Stimulated activated CD4-positive, alpha-beta T cell treated with anti-CD3 and anti-CD28 coated beads, Interleukin-4, amount 100 ng/mL, for 48 hours (primary cell): ENCODE measurements around the gene SLCO2A1.
A peak's percentile ranks its signal among the peaks of the same experiment; 100 is the strongest.

ENCODE experiments used
- DNase-seq, 2 donors: peaks; one replicate each; pipeline ENCODE4 v3.0.0-alpha.2; 2020; ENCODE audit warnings: low read depth in 2 of 2

Gene SLCO2A1

GRCh38 chr3:133933097-133934024 is 96.4 kb downstream of the SLCO2A1 start:
- no peak for DNase-seq

DNA sequence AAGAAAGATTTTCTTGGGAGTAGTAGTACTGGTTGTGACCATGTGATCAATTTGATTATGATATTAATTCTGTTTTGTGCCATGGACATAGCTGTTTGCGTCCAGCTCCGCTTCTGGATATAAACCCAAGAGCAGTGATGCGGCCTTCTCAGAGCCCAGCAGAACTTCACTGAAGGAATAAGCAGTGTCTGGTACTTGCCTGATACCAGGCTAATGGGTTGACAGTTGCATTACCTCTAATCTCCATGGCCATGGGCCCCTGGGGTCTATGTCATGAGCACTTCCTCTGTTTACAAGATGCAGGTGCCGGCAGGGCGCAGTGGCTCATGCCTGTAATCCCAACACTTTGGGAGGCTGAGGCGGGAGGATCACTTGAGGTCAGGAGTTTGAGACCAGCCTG is 97.7 kb downstream of the SLCO2A1 start:
- DNase-seq: no peak

GRCh38 chr3:133931084-133931483 is 98.6 kb downstream of the SLCO2A1 start:
- no peak for DNase-seq

DNA sequence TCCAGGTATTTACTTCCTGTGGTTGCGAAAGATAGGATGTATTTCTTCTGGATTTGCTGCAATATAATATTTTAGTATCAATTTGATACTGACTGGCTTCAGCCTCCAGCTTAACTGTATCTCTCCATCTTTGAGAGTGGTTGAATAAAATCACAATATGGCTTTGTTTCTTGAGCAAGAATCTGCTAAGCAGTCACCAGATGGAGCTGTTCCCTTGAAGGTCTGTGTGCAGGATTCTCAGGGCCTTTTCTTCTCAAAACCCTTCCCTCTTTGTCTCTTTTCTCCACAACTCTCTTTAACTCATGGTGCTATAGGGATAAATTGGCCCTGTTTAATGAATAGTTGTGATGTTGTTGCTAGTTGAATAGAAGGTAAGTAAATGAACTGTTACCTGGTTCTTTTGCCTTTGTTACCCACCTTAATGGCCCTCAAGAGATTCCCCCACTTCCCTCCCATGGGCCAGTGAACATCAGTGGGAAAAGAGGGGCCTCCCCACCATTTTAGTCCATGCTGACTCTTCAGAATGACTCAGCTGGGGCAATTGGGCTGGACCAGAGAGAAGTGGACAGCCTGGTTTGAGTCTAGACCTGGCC is 99.3 kb downstream of the SLCO2A1 start:
- DNase-seq: no peak

- DNase-seq: no peak
Measured at GRCh38 chr3:133928903-133929607, 100.7 kb downstream of the SLCO2A1 start.

GRCh38 chr3:133928136-133928893 is 101.4 kb downstream of the SLCO2A1 start:
- no peak for DNase-seq

DNA sequence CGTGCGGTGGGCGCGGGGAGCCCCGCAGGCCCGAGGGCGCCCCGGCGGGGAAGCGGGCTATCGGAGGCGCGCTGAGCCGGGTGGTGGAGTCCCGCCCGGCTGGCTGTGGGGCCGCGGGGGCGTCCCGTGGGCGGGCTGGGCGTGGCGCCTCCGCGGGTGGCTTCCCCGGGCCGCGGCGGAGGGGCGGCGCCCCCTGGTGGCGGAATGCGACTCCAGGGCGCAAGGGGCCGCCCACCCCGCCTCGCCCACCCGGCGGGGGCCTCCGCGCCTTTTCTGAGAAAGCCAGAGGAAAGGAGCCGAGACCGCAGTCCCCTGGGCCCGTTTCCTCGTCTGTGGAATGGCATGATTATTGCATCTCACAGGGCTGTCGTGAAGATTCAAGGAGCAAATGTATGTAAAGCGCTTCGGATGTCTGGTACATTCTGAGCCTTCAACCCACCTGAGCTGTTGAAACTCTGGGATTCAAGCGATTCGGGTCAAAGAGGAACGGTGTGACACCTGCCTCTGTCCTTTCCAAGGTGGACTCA is 102.1 kb downstream of the SLCO2A1 start:
- peak; percentile 51 to 60 for DNase-seq

DNA sequence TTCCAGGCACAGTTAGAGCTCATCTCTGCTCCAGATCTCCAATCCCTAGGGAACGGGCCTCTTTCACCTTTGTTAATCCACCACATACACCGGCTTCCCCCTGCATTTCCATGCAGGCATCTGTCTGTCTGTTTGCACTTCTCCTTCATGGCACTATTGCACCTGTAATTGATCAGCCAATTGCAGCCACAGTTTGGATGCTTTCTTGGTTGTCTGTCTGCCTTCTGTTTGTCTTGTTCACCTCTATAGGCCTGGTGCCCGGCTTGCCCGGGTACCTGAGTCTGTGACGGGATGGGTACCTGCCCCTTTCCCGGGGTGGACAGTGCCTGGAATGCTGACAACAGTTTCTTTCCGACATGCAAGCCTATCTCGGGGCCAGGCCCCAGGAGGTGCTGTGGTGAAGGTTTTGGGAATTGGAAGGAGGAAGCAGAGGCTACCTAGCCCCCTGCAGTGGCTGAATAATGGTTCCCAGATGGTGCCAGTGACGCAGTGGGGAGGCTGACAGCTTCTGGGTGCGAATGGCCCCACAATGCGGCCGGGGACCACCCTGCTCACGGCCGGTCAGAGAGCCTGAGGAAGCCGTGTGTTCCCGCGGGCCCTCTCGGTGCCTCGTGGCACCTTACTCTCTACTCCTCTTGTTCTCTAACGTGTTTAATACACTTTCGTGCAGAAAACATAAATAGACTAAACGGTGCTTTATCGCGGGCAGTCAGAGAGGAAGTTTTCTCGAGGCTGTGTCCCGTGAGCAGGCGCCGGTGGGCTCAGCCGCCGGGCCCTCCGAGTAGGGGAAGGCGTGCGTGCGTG is 102.8 kb downstream of the SLCO2A1 start:
- DNase-seq: no peak

GRCh38 chr3:133925960-133926735 is 103.6 kb downstream of the SLCO2A1 start:
- no peak for DNase-seq

DNA sequence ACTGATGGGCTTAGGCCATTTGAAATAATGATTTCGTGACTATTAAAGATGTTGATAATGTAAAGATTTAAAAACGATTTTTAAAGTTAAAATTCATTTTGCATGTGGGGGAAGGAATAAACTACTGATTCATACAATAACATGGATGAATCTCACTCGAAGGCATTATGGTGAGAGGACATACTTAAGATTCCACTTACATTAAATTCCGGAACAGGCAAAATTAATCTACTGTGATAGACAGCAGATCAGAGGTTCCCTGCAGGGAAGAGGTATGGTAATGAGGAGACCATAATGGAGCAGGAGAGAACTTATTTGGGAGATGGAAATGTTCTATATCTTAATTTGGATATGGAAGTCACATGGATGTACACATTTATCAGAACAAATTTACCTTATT is 105.7 kb downstream of the SLCO2A1 start:
- DNase-seq: no peak

DNA sequence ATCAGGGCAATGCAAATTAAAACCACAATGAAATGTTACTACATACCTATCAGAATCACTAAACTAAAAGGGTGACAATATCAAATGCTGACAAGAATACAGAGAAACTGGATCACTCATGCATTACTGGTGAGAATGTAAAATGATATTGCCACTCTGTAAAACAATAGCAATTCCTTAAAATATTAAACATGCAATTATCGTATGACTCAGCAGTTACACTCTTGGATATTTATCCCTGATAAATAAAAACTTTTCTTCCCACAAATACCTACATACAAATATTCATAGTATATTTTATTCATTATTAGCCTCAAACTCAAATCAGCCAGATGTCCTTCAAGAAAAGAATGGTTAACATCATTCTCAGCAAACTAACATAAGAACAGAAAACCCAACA is 108.1 kb downstream of the SLCO2A1 start:
- no peak for DNase-seq

- no peak for DNase-seq
Measured at GRCh38 chr3:133917144-133917543, 112.6 kb downstream of the SLCO2A1 start.

DNA sequence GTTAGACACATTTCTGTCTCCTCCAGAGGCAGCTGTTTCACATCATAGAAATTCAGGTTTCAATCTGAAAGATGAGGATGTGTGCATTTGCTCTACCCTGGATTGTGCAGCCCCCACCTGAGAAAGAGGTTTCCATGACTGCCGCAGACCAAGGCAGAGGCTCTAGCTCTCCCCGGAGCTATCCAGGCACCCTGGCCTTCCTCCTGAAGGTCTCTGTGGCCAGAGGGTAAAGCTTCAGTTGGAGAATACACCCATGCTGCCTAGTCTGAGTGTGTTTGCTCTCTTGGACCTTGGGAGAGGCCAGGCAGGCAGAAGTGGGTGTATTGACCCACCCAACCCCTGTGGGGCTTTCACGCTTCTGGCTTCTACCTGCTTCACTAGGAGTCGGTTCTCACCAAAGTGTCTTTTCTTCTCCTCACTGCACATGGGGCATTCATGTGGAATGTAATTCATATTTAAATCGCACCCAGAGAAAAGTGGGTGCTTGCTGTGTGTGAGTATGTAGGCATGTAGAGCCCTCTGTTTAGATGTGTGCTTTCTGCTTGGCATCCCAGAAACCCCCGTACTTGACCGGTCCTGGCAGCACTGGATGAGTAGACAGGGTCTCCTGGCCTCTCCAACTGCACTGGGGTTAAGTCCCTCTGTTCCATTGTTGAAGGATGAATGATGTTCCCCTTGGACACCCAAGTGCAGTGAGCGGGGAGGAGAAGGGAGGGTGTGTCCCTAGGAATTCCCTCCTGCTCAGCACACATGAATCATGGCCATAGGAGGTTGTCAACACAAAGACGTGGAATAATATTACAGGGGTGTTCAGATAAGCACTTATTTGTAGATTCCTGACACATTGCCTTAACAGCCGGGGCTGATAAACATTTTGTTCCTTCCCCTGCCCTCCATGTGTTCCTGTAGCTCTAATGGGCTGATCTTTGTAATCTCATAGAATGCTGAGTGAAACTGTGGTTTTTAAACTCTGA is 113.8 kb downstream of the SLCO2A1 start:
- no peak for DNase-seq

DNA sequence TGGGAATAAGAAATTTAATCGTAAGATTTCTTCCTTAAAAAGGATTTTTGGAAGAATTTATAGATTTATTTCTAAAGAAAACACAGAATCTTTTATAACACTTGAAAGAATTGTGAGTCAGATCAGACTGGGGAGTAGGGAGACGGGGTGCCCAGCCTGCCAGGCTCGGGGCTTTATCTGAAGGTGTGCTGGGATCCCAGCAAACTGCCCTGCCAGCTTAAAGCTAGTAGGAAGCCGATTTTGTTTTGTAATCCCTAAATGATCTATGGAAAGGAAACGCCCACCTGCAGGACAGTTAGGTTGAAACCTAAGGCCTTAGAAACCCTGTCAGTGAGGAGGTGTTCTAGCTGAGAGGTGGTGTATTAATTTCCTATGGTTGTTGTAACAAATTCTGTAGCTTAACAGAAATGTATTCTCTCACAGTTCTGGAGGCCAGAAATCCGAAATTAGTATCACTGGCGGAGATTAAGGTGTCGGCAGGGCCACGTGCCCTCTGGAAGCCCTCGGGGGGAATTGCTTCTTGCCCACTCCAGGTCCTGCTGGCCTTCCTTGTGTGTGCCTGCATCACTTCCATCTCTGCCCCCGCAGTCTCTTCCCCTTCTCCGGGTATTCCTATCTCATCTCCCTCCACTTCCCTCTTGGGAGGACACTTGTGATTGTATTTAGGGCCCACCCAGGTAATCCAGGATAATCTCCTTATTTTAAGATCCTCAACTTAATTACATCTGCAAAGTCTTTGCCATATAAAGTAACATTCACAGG is 114.7 kb downstream of the SLCO2A1 start:
- no peak for DNase-seq

GRCh38 chr3:133910422-133910821 is 119.3 kb downstream of the SLCO2A1 start:
- DNase-seq: no peak

DNA sequence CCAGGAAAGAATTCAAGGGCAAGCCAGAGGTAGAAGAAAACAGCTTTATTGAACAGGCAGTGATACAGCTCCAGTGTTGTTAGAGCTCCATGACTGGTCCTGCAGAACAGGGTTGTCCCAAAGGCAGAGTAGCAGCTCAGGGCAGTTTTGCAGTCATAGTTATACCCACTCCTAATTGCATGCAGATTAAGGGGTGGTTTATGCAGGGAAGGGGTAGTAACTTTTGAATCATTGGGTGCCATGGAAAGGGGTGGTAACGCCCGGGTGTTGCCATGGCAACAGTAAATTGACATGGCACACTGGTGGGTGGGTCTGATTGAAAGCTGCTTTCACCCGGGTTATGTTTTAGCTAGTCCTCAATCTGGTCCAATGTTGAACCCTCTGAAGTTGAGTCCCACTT is 124.3 kb downstream of the SLCO2A1 start:
- no peak for DNase-seq

GRCh38 chr3:133901847-133902246 is 127.9 kb downstream of the SLCO2A1 start:
- DNase-seq: no peak

DNA sequence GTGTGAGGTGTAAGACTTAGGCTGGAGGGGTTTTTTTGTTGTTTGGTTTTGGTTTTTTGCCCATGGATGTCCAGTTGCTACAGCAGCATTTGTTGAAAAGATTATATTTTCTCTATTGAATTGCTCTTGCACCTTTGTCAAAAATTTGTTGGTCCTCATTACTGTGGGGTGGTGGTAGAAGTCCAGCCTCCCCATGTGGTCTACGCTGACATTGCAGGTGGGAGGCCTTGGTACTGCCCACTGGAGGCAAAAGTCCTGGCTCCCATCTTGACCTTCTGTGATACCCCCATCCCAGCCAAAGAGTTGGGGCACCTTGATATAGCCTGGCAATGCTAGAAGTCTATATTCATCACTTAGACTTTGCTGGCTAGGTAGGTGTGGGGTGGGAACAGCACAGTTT is 128.6 kb downstream of the SLCO2A1 start:
- DNase-seq: no peak
